HL-60 (cell line): ENCODE measurements around the gene MYO10.

Experiments used
- DNase-seq, 2 experiments: peaks; one replicate each; pipeline ENCODE4 v3.0.0-alpha.2; 2010 to 2020; ENCODE audit warnings: low read depth in 1 of 2, low spot score in 1 of 2
- H3K27ac ChIP-seq: fragments of 250-450 bp; sonication (Bioruptor Pico); replicated peaks from 2 replicates; pipeline ENCODE4 v1.5.1; 2020; ENCODE audit warnings: mild to moderate bottlenecking, moderate library complexity
- H3K27me3 ChIP-seq: fragments of 250-450 bp; sonication (Bioruptor Pico); 2 replicates; pipeline ENCODE4 v1.5.1; 2021; ENCODE audit warnings: mild to moderate bottlenecking, moderate library complexity; ENCODE audit not compliant: insufficient read depth, poor library complexity, severe bottlenecking
- H3K4me3 ChIP-seq: replicated peaks from 2 replicates; pipeline ENCODE4 v1.5.1; 2011; ENCODE audit warnings: mild to moderate bottlenecking, control low read depth, low read length; ENCODE audit not compliant: insufficient read depth
- GABPA ChIP-seq: IDR thresholded peaks from 2 replicates; pipeline ENCODE4 v1.6.1; 2012; ENCODE audit warnings: low read depth
- POLR2AphosphoS5 ChIP-seq: IDR thresholded peaks from 2 replicates; pipeline ENCODE4 v1.6.1; 2012; ENCODE audit warnings: low read depth
- SPI1 ChIP-seq: IDR thresholded peaks from 2 replicates; pipeline ENCODE4 v1.6.1; 2012; ENCODE audit warnings: low read depth, mild to moderate bottlenecking, borderline replicate concordance
- TF ChIP-seq, protein P1 (sequence below): IDR thresholded peaks from one replicate; pipeline ENCODE4 v1.5.1; 2011; ENCODE audit warnings: low read length, control low read depth, inconsistent platforms; ENCODE audit not compliant: insufficient read depth
- TF ChIP-seq, protein P2 (sequence below): IDR thresholded peaks from 2 replicates; pipeline ENCODE4 v1.6.1; 2012; ENCODE audit warnings: low read depth; ENCODE audit not compliant: insufficient replicate concordance

Gene MYO10

DNA sequence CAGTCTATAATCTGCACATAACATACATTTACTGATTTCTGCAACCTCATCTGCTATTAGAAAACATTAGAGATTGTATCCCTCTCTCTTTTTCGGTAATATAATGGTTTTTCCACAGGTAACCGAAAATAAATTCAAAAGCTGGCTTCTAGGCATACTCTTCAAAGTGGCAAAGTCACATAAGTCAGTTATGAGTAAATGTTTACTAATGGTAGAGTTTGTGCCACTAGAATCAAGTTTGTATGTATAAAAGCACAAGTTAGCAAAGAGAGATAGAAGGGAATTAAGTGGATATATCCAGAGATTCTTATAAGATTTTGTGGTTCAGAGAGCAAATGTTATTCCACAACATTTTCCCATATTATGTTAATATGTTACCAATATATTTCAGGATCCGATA is 86.9 kb downstream of the MYO10 start:
- DNase-seq = no peak
- Histone ChIP-seq H3K27me3 (no peaks in the 10 kb centered on the region), H3K4me3 (no peak overlapping the region), H3K27ac (no peak overlapping the region)
- TF ChIP-seq, protein P1, sequence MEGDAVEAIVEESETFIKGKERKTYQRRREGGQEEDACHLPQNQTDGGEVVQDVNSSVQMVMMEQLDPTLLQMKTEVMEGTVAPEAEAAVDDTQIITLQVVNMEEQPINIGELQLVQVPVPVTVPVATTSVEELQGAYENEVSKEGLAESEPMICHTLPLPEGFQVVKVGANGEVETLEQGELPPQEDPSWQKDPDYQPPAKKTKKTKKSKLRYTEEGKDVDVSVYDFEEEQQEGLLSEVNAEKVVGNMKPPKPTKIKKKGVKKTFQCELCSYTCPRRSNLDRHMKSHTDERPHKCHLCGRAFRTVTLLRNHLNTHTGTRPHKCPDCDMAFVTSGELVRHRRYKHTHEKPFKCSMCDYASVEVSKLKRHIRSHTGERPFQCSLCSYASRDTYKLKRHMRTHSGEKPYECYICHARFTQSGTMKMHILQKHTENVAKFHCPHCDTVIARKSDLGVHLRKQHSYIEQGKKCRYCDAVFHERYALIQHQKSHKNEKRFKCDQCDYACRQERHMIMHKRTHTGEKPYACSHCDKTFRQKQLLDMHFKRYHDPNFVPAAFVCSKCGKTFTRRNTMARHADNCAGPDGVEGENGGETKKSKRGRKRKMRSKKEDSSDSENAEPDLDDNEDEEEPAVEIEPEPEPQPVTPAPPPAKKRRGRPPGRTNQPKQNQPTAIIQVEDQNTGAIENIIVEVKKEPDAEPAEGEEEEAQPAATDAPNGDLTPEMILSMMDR = no peak

GRCh38 chr5:16844952-16845351 is 91.1 kb downstream of the MYO10 start:
- no peak overlapping the region for H3K27ac ChIP-seq
- no peak overlapping the region for H3K4me3 ChIP-seq
- H3K27me3 ChIP-seq = no peaks in the 10 kb centered on the region
- TF ChIP-seq POLR2AphosphoS5 = no peak
- TF ChIP-seq GABPA = no peak
- TF ChIP-seq, protein P1 = no peak
- TF ChIP-seq, protein P2, sequence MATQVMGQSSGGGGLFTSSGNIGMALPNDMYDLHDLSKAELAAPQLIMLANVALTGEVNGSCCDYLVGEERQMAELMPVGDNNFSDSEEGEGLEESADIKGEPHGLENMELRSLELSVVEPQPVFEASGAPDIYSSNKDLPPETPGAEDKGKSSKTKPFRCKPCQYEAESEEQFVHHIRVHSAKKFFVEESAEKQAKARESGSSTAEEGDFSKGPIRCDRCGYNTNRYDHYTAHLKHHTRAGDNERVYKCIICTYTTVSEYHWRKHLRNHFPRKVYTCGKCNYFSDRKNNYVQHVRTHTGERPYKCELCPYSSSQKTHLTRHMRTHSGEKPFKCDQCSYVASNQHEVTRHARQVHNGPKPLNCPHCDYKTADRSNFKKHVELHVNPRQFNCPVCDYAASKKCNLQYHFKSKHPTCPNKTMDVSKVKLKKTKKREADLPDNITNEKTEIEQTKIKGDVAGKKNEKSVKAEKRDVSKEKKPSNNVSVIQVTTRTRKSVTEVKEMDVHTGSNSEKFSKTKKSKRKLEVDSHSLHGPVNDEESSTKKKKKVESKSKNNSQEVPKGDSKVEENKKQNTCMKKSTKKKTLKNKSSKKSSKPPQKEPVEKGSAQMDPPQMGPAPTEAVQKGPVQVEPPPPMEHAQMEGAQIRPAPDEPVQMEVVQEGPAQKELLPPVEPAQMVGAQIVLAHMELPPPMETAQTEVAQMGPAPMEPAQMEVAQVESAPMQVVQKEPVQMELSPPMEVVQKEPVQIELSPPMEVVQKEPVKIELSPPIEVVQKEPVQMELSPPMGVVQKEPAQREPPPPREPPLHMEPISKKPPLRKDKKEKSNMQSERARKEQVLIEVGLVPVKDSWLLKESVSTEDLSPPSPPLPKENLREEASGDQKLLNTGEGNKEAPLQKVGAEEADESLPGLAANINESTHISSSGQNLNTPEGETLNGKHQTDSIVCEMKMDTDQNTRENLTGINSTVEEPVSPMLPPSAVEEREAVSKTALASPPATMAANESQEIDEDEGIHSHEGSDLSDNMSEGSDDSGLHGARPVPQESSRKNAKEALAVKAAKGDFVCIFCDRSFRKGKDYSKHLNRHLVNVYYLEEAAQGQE = no peak
- no peak for TF ChIP-seq SPI1
- DNase-seq = no peak

DNA sequence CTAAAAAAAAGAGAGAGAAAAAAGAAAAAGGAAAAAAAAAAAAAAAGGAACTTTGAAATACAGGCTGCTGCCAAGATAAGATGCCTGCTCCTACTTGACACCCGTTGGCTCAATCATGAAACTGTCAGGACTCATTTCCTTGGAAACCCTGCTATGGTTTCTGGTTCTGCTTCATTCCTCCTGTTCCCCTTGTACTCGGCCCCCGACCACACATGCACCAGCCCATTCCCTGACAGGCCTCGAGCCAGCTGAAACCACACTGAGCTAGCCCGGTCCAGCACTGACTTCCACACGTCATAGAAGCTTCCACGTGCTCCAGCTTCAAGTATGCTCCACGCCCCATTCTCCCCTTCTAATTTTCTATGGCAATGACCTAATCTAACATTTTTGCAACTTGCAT is 93.2 kb downstream of the MYO10 start:
- DNase-seq = no peak
- no peak for TF ChIP-seq SPI1
- no peaks in the 10 kb centered on the region for H3K27me3 ChIP-seq
- no peak overlapping the region for H3K27ac ChIP-seq
- H3K4me3 ChIP-seq = no peak overlapping the region

- TF ChIP-seq POLR2AphosphoS5 (no peak), SPI1 (no peak), GABPA (no peak)
- TF ChIP-seq, protein P1 = no peak
- TF ChIP-seq, protein P2 = no peak
- Histone ChIP-seq H3K4me3 (no peak overlapping the region), H3K27me3 (no peaks in the 10 kb centered on the region), H3K27ac (no peak overlapping the region)
- no peak for DNase-seq
These were observed 94.7 kb downstream of the MYO10 start for GRCh38 chr5:16841416-16841815.
